Suprapubic skin (tissue), 4 donors: ENCODE data around the gene DGKE.

Source experiments
- EP300 ChIP-seq: sonication (generic); formaldehyde crosslinking; IDR thresholded peaks from one replicate; pipeline ENCODE4 v1.6.1; 2017; ENCODE audit warnings: antibody characterized with exemption
- POLR2A ChIP-seq, 2 donors: fragments of 450-650 bp; IDR thresholded peaks; one replicate each; pipeline ENCODE4 v1.6.1; 2017; ENCODE audit warnings: antibody characterized with exemption in 2 of 2, mild to moderate bottlenecking in 2 of 2, moderate library complexity in 2 of 2
- POLR2AphosphoS5 ChIP-seq, 3 donors: sonication (generic); formaldehyde crosslinking; IDR thresholded peaks; one replicate each; pipeline ENCODE4 v1.6.1; 2017; ENCODE audit warnings: antibody characterized with exemption in 3 of 3
- TF ChIP-seq, protein P1 (sequence below), 2 donors: fragments of 200-600 bp in 1 of 2; fragments of 450-650 bp in 1 of 2; sonication (generic) in 1 of 2; IDR thresholded peaks; one replicate each; pipeline ENCODE4 v1.5.1; 2016 to 2019; ENCODE audit warnings: antibody characterized with exemption in 2 of 2, mild to moderate bottlenecking in 1 of 2, moderate library complexity in 1 of 2

DNA sequence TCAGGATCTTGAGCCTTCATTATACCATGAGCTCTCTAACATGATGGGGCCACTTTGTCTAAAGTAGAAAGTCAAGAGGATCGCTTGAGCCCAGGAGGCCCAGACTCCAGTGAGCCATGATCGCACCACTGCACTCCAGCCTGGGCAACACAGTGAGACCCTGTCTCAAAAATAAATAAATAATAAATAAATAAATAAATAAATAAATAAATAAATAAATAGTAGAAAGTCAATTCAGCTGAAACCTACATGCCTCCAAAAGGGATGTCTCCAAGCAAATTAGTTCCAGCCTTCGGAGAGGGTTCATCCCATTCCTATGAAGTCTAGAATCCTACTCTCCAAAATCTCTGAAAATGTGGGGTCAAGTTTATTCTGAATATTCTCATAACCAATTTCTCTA lies 26.2 kb upstream of the DGKE start:
- TF ChIP-seq POLR2A (IDR thresholded peaks at IDR 0.05) (no peak), POLR2AphosphoS5 (IDR thresholded peaks at IDR 0.05) (no peak), EP300 (no peak)
- TF ChIP-seq, protein P1, sequence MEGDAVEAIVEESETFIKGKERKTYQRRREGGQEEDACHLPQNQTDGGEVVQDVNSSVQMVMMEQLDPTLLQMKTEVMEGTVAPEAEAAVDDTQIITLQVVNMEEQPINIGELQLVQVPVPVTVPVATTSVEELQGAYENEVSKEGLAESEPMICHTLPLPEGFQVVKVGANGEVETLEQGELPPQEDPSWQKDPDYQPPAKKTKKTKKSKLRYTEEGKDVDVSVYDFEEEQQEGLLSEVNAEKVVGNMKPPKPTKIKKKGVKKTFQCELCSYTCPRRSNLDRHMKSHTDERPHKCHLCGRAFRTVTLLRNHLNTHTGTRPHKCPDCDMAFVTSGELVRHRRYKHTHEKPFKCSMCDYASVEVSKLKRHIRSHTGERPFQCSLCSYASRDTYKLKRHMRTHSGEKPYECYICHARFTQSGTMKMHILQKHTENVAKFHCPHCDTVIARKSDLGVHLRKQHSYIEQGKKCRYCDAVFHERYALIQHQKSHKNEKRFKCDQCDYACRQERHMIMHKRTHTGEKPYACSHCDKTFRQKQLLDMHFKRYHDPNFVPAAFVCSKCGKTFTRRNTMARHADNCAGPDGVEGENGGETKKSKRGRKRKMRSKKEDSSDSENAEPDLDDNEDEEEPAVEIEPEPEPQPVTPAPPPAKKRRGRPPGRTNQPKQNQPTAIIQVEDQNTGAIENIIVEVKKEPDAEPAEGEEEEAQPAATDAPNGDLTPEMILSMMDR (IDR thresholded peaks at IDR 0.05) = no peak
